B cell (primary cell): ENCODE results near the gene PEX14. TPM values are rescaled to one million over a fixed set of nuclear protein-coding genes. Genes with fewer than 3 reads are reported as not detected.

Experiments used
- ATAC-seq: fragments of 200-7000 bp; cut with Tn5 transposase; one replicate; pipeline ENCODE4 v1.10.0; 2021; ENCODE audit warnings: low read depth, mild to moderate bottlenecking, moderate number of reproducible peaks, moderate library complexity
- CTCF ChIA-PET: fragments of 350-600 bp; sonication (Branson Sonifier 250); formaldehyde crosslinking; loops from one replicate; lab custom pipeline; 2021; ENCODE audit warnings: antibody characterized with exemption, inconsistent platforms; lab: Charles Lee
- POLR2A ChIA-PET: fragments of 350-600 bp; sonication (Branson Sonifier 250); formaldehyde crosslinking; loops from one replicate; lab custom pipeline; 2021; ENCODE audit warnings: antibody characterized with exemption; lab: Charles Lee
- DNase-seq: peaks from one replicate; pipeline ENCODE4 v3.0.0; 2013
- H2AFZ ChIP-seq: 2 replicates; pipeline ENCODE4 v1.6.1; 2012; ENCODE audit warnings: mild to moderate bottlenecking, low read depth, low read length; ENCODE audit not compliant: insufficient read depth, poor library complexity, severe bottlenecking
- H3K27ac ChIP-seq, 2 donors: 1 replicate in 1 of 2; 2 replicates in 1 of 2; pipeline ENCODE4 v1.5.1; 2012 to 2013; ENCODE audit warnings: low read length in 2 of 2, mild to moderate bottlenecking in 2 of 2, moderate library complexity in 1 of 2
- H3K27me3 ChIP-seq, 4 experiments: fragments of 200-600 bp in 1 of 4; sonication (generic) in 1 of 4; replicated peaks in 1 of 4; 1 replicate in 2 of 4; 2 replicates in 2 of 4; pipeline versions ENCODE4 v1.6.1 to v1.7.0; 2013 to 2016; ENCODE audit warnings: low read length in 3 of 4, mild to moderate bottlenecking in 2 of 4, mixed read lengths in 1 of 4, moderate library complexity in 1 of 4; ENCODE audit not compliant: insufficient read depth in 4 of 4, control insufficient read depth in 3 of 4; ENCODE audit errors: control extremely low read depth in 1 of 4
- H3K36me3 ChIP-seq, 2 experiments: replicated peaks in 1 of 2; 1 replicate in 1 of 2; 2 replicates in 1 of 2; pipeline versions ENCODE4 v1.6.1 to v1.7.1; 2013; ENCODE audit warnings: low read length in 1 of 2; ENCODE audit not compliant: insufficient read depth in 2 of 2, control insufficient read depth in 1 of 2; ENCODE audit errors: control extremely low read depth in 1 of 2, extremely low read depth in 1 of 2
- H3K4me1 ChIP-seq, 2 donors: fragments of 200-600 bp in 1 of 2; sonication (generic) in 1 of 2; 1 replicate in 1 of 2; 2 replicates in 1 of 2; pipeline versions ENCODE4 v1.5.1 to v1.6.1; 2013 to 2017; ENCODE audit warnings: low read length in 2 of 2; ENCODE audit not compliant: control insufficient read depth in 2 of 2, insufficient read depth in 2 of 2
- H3K4me2 ChIP-seq: replicated peaks from 2 replicates; pipeline ENCODE3; 2012; ENCODE audit warnings: mild to moderate bottlenecking, low read depth, low read length; ENCODE audit not compliant: poor library complexity, severe bottlenecking
- H3K4me3 ChIP-seq, 5 experiments: fragments of 200-600 bp in 1 of 5; sonication (generic) in 1 of 5; 1 replicate in 3 of 5; 2 replicates in 2 of 5; pipeline versions ENCODE4 v1.5.1 to v1.7.0; 2011 to 2016; ENCODE audit warnings: low read length in 4 of 5, mild to moderate bottlenecking in 4 of 5, low read depth in 2 of 5, control low read depth in 1 of 5, moderate library complexity in 1 of 5; ENCODE audit not compliant: insufficient read depth in 1 of 5; ENCODE audit errors: control extremely low read depth in 1 of 5, extremely low read depth in 1 of 5
- H3K79me2 ChIP-seq: fragments of 200-600 bp; sonication (generic); one replicate; pipeline ENCODE4 v1.6.0; 2016; ENCODE audit warnings: low read length; ENCODE audit not compliant: control insufficient read depth, insufficient read depth
- H3K9ac ChIP-seq: fragments of 200-600 bp; sonication (generic); 2 replicates; pipeline ENCODE4 v1.6.1; 2017; ENCODE audit warnings: mild to moderate bottlenecking, low read length, moderate library complexity
- H3K9me3 ChIP-seq, 3 donors: one replicate each; pipeline versions ENCODE4 v1.6.1 to v1.7.1; 2013; ENCODE audit warnings: low read length in 2 of 3; ENCODE audit not compliant: control insufficient read depth in 2 of 3, insufficient read depth in 1 of 3; ENCODE audit errors: control extremely low read depth in 1 of 3
- H4K20me1 ChIP-seq: 2 replicates; pipeline ENCODE4 v1.6.0; 2012; ENCODE audit warnings: mild to moderate bottlenecking, low read length; ENCODE audit not compliant: insufficient read depth, control insufficient read depth, poor library complexity, severe bottlenecking
- H3K27ac Mint-ChIP-seq: one replicate; pipeline ENCODE4 v1.8.0; 2021; ENCODE audit warnings: mixed read lengths
- H3K27me3 Mint-ChIP-seq: one replicate; pipeline ENCODE4 v1.8.0; 2021; ENCODE audit warnings: mixed read lengths
- H3K4me1 Mint-ChIP-seq: one replicate; pipeline ENCODE4 v1.8.0; 2021; ENCODE audit warnings: mixed read lengths
- H3K4me3 Mint-ChIP-seq: one replicate; pipeline ENCODE4 v1.8.0; 2021; ENCODE audit warnings: mixed read lengths
- H3K9me3 Mint-ChIP-seq: one replicate; pipeline ENCODE4 v1.8.0; 2022; ENCODE audit warnings: mixed read lengths; ENCODE audit not compliant: insufficient read depth
- CTCF ChIP-seq: fragments of 200-600 bp; IDR thresholded peaks from one replicate; pipeline ENCODE4 v1.8.0; 2022; ENCODE audit warnings: antibody characterized with exemption, mild to moderate bottlenecking
- EZH2 ChIP-seq: IDR thresholded peaks from 2 replicates; pipeline ENCODE4 v1.6.1; 2012; ENCODE audit warnings: borderline replicate concordance, low read depth, mild to moderate bottlenecking, moderate library complexity, low read length; ENCODE audit not compliant: insufficient read depth, poor library complexity, severe bottlenecking
- WGBS: methylation state at CpG from one replicate; pipeline ENCODE4 v1.1.5; 2013; ENCODE audit warnings: missing lambda C conversion rate; ENCODE audit not compliant: insufficient coverage; 5-methylcytosine and 5-hydroxymethylcytosine counted together
- intact Hi-C: fragments of 100-400 bp; cut with micrococcal nuclease; formaldehyde crosslinking; loops from one replicate; pipeline ENCODE4 v1.10.0; 2022
- polyA plus RNA-seq: library from polyadenylated mRNA; depleted of rRNA; stranded (reverse); fragments of >200 nt; gene quantifications from 2 replicates; pipeline ENCODE4 v1.2.3, GENCODE V29; 2012
- total RNA-seq, 2 donors: library from RNA; stranded (reverse); fragments of 120-200 nt in 1 of 2; gene quantifications; 1 replicate in 1 of 2; 2 replicates in 1 of 2; pipeline versions ENCODE4 v1.2.3 to v1.2.4, GENCODE V29; 2013 to 2022

The PEX14 gene
- total and polyA plus RNA-seq, 2 donors (not counting 1 experiment from before 2014, with no cell fraction given) = 14.1 to 19.3 TPM

GRCh38 chr1:10583641-10584040 lies 108.9 kb downstream of the PEX14 start:
- Histone ChIP-seq H3K9me3 (peaks cover 0 to 3% (median 0%) of the 10 kb centered on the region in 3 donors), H3K4me3 (no peak overlapping the region), H3K27ac (no peak overlapping the region), H3K4me2 (no peak overlapping the region), H3K79me2 (no peaks in the 10 kb centered on the region), H3K27me3 (no peaks in the 10 kb centered on the region), H3K36me3 (peaks cover 0 to 2% of the 10 kb centered on the region in 2 experiments), H3K9ac (no peak overlapping the region), H4K20me1 (no peaks in the 10 kb centered on the region), H3K4me1 (no peaks in the 10 kb centered on the region), H2AFZ (no peak overlapping the region)
- POLR2A ChIA-PET = no interaction called here
- DNase-seq (no peak), ATAC-seq (no peak)
- H3K27me3 Mint-ChIP-seq = no peaks in the 10 kb centered on the region
- CTCF ChIA-PET = no interaction called here
- TF ChIP-seq EZH2 = no peak
- H3K4me3 Mint-ChIP-seq = no peak overlapping the region
- peaks cover under 1% of the 10 kb centered on the region for H3K9me3 Mint-ChIP-seq
- no peak overlapping the region for H3K27ac Mint-ChIP-seq
- no peaks in the 10 kb centered on the region for H3K4me1 Mint-ChIP-seq
- 34% methylated on average over 3 of the region's 3 CpGs for WGBS
- intact Hi-C loops = no loop called here

GRCh38 chr1:10585242-10585641 lies 110.5 kb downstream of the PEX14 start:
- Mint-ChIP-seq H3K4me1 (no peaks in the 10 kb centered on the region), H3K27ac (no peak overlapping the region), H3K4me3 (no peak overlapping the region), H3K9me3 (no peaks in the 10 kb centered on the region), H3K27me3 (no peaks in the 10 kb centered on the region)
- Histone ChIP-seq H3K27me3 (no peaks in the 10 kb centered on the region), H3K4me1 (no peaks in the 10 kb centered on the region), H3K9me3 (peaks cover 0 to 3% (median 0%) of the 10 kb centered on the region in 3 donors), H3K4me2 (no peak overlapping the region), H2AFZ (no peak overlapping the region), H3K36me3 (peaks cover 0 to 6% of the 10 kb centered on the region in 2 experiments), H3K4me3 (no peak overlapping the region), H3K79me2 (no peaks in the 10 kb centered on the region), H3K27ac (no peak overlapping the region), H4K20me1 (no peaks in the 10 kb centered on the region), H3K9ac (no peak overlapping the region)
- POLR2A ChIA-PET = no interaction called here
- DNase-seq (no peak), ATAC-seq (no peak)
- 86% methylated on average over 1 of the region's 1 CpG for WGBS
- TF ChIP-seq EZH2 (no peak), CTCF (no peak)
- intact Hi-C loops = no loop called here
- CTCF ChIA-PET = no interaction called here
